Measurements from ENCODE around the gene CYP4Z1.
"Not testable (repeated sequence)": the region's sequence is repeated elsewhere in the genome, so short reads cannot be mapped to it uniquely, and the experiment has no call there.

The CYP4Z1 gene

DNA sequence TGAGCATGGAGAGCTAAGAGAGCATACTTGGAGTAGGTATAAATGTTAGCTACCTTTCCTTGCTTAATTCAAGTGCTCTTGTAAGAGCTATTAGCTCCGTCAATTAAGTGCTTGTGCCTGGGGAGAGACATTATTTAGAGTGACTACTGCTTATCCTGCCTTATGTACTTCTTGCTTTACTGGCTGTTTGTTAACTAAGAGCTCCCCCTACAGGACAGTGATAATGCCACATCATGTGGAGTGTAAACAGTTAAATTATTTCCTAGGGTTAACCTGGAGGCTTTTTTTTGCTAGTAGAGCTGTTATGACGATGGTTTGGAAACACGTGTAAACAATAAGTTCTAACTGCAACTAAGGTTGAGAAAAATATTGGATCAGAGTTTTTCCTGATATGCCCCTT is 24.4 kb downstream of the CYP4Z1 start:
- not testable (repeated sequence) for H3F3A ChIP-seq (ENCODE audit: insufficient read depth); H4K20me1 ChIP-seq (ENCODE audit: low read depth, low read length); H3K27me3 ChIP-seq (ENCODE audit: low read length); H3K9ac ChIP-seq (ENCODE audit: low read length); H3K9me2 ChIP-seq (replicated peaks; ENCODE audit: insufficient read depth, low read length); H2AFZ ChIP-seq (ENCODE audit: low read depth, low read length, severe bottlenecking); H3K27ac ChIP-seq (ENCODE audit: low read depth, low read length); H3K4me3 ChIP-seq (ENCODE audit: insufficient read depth, low read length, poor library complexity, severe bottlenecking); H3K36me3 ChIP-seq (ENCODE audit: low read length); H3K4me2 ChIP-seq (ENCODE audit: low read depth, low read length, poor library complexity, severe bottlenecking); H3K79me2 ChIP-seq (ENCODE audit: insufficient read depth, low read length); H3K9me3 ChIP-seq (ENCODE audit: insufficient read depth, low read length)

DNA sequence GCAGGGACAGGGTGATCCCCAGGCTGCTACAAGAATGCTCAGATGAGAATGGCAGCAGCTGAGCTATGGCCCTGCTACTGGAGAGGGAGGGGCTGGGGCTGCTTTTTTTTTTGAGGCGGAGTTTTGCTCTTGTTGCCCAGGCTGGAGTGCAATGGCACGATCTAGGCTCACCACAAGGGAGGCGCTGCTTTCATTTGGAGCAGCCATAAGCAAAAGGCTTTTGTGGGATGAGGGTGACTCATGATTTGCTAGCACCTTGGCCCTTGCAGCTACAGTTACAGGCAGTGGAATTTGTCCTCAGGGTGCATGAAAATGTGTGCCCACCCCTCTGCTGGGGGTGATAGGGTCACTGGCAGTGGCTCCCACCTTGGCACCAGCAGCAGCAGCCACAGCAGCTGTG is 37.8 kb downstream of the CYP4Z1 start:
- Histone ChIP-seq H2AFZ (ENCODE audit: low read depth, low read length, severe bottlenecking) (no peak overlapping the region), H3K36me3 (ENCODE audit: low read length) (no peaks in the 10 kb centered on the region), H3F3A (ENCODE audit: insufficient read depth) (no peaks in the 10 kb centered on the region), H3K27me3 (ENCODE audit: low read length) (no peaks in the 10 kb centered on the region), H3K27ac (ENCODE audit: low read depth, low read length) (no peak overlapping the region), H3K9ac (ENCODE audit: low read length) (no peak overlapping the region), H3K4me3 (ENCODE audit: insufficient read depth, low read length, poor library complexity, severe bottlenecking) (no peak overlapping the region), H3K4me2 (ENCODE audit: low read depth, low read length, poor library complexity, severe bottlenecking) (no peak overlapping the region), H4K20me1 (ENCODE audit: low read depth, low read length) (no peaks in the 10 kb centered on the region), H3K79me2 (ENCODE audit: insufficient read depth, low read length) (no peaks in the 10 kb centered on the region), H3K9me3 (ENCODE audit: insufficient read depth, low read length) (peaks cover 4% of the 10 kb centered on the region; the same call in 1 of the 2 replicates), H3K9me2 (replicated peaks; ENCODE audit: insufficient read depth, low read length) (no peaks in the 10 kb centered on the region)
- TF ChIP-seq, protein P1, sequence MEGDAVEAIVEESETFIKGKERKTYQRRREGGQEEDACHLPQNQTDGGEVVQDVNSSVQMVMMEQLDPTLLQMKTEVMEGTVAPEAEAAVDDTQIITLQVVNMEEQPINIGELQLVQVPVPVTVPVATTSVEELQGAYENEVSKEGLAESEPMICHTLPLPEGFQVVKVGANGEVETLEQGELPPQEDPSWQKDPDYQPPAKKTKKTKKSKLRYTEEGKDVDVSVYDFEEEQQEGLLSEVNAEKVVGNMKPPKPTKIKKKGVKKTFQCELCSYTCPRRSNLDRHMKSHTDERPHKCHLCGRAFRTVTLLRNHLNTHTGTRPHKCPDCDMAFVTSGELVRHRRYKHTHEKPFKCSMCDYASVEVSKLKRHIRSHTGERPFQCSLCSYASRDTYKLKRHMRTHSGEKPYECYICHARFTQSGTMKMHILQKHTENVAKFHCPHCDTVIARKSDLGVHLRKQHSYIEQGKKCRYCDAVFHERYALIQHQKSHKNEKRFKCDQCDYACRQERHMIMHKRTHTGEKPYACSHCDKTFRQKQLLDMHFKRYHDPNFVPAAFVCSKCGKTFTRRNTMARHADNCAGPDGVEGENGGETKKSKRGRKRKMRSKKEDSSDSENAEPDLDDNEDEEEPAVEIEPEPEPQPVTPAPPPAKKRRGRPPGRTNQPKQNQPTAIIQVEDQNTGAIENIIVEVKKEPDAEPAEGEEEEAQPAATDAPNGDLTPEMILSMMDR (IDR thresholded peaks at IDR 0.05; ENCODE audit: insufficient read depth, low read length, poor library complexity, severe bottlenecking), result no peak
- TF ChIP-seq EZH2phosphoT487 (conservative IDR thresholded peaks at IDR 0.05; ENCODE audit: low read length), result no peak

DNA sequence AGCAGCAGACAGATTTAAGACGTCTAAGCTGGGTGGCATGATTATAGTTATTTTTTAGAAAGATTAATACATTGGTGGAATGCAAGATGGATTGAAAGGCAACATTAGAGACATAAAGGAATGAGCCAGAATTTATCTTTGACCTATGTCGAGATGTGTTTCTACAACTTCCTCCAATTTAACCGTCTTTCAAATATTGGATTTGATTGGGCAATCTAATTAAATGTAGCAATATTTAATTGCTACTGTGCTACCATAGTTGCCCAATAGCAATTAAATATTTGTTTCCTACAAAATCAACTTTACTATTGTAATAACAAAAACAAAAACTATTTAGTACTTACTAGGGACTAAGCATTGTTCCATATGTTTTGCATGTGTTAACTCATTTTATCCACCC is 39.8 kb downstream of the CYP4Z1 start:
- Histone ChIP-seq H3K4me2 (ENCODE audit: low read depth, low read length, poor library complexity, severe bottlenecking) (no peak overlapping the region), H3K27me3 (ENCODE audit: low read length) (no peaks in the 10 kb centered on the region)

DNA sequence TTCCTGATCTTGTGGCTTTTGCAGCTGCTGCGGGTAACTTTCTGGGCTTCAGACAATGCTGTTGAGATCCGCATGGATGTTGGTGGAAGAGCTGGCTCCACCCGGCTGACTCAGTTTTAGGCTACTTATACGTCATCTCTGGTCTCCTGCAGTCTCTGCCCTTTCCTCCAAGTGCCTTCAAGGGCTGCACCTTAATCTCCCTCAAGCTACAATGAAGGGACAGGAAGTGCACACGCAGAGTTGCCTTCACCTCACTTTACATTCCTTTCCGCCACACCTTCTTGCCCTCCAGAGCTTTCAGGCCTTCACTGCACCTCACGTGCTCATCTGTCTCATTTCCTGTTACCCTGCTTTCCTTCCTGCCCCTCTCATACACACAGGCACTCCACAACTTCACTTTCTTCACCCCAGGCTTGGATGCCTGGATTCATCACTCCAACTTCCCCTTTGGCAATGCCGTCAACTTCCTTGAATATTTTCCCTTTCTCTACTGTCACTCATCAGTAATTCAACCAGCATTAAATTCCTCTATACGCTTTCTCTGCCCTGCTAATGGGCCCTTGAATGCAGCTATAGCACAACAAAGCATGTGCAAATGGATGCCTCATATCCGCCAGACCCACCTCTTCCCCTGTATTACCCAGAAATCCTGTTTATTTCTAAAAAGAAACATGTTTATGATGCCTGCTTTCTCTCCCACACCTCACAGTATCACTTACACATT is 41.0 kb downstream of the CYP4Z1 start:
- not testable (repeated sequence) for H3K36me3 ChIP-seq (ENCODE audit: low read length); H3K9me2 ChIP-seq (replicated peaks; ENCODE audit: insufficient read depth, low read length); H3K4me3 ChIP-seq (ENCODE audit: insufficient read depth, low read length, poor library complexity, severe bottlenecking); H3K27me3 ChIP-seq (ENCODE audit: low read length); H2AFZ ChIP-seq (ENCODE audit: low read depth, low read length, severe bottlenecking); H3K4me2 ChIP-seq (ENCODE audit: low read depth, low read length, poor library complexity, severe bottlenecking); H3K9ac ChIP-seq (ENCODE audit: low read length); H3K9me3 ChIP-seq (ENCODE audit: insufficient read depth, low read length); H4K20me1 ChIP-seq (ENCODE audit: low read depth, low read length); H3F3A ChIP-seq (ENCODE audit: insufficient read depth); H3K79me2 ChIP-seq (ENCODE audit: insufficient read depth, low read length); H3K27ac ChIP-seq (ENCODE audit: low read depth, low read length)

More for the DNA sequence above, 39.8 kb downstream of the CYP4Z1 start:
- no peaks in the 10 kb centered on the region for H3F3A ChIP-seq (ENCODE audit: insufficient read depth)
- peaks cover 4% of the 10 kb centered on the region; the same call in 1 of the 2 replicates for H3K9me3 ChIP-seq (ENCODE audit: insufficient read depth, low read length)
- H3K4me3 ChIP-seq (ENCODE audit: insufficient read depth, low read length, poor library complexity, severe bottlenecking), result no peak overlapping the region
- H3K79me2 ChIP-seq (ENCODE audit: insufficient read depth, low read length), result no peaks in the 10 kb centered on the region
- H4K20me1 ChIP-seq (ENCODE audit: low read depth, low read length), result no peaks in the 10 kb centered on the region
- no peaks in the 10 kb centered on the region for H3K36me3 ChIP-seq (ENCODE audit: low read length)
- TF ChIP-seq, protein P1 (IDR thresholded peaks at IDR 0.05; ENCODE audit: insufficient read depth, low read length, poor library complexity, severe bottlenecking), result no peak
- no peak for TF ChIP-seq EZH2phosphoT487 (conservative IDR thresholded peaks at IDR 0.05; ENCODE audit: low read length)
- no peaks in the 10 kb centered on the region for H3K9me2 ChIP-seq (replicated peaks; ENCODE audit: insufficient read depth, low read length)
- H3K27ac ChIP-seq (ENCODE audit: low read depth, low read length), result no peak overlapping the region
- H2AFZ ChIP-seq (ENCODE audit: low read depth, low read length, severe bottlenecking), result no peak overlapping the region
- no peak overlapping the region for H3K9ac ChIP-seq (ENCODE audit: low read length)

DNA sequence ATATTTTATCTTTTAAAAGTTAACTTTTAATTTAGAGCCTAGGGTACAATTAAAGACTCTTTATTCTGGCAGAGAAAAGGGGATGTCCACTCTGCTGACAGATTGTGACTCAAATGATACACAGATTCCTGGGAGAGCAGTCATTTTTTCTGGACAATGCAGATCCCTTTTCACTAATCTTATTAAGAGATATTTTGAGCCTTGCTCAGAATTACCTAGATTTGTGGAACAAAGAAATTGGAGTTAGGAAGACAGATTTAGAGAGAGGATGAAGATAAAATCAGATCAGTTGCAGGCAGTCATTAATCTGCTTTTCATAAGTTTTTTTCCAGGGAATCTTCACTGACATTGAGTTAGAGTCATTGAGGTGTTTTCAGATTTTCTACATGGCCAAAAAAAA is 42.5 kb downstream of the CYP4Z1 start:
- H3K79me2 ChIP-seq (ENCODE audit: insufficient read depth, low read length); H3K4me3 ChIP-seq (ENCODE audit: insufficient read depth, low read length, poor library complexity, severe bottlenecking); H3K27ac ChIP-seq (ENCODE audit: low read depth, low read length); H2AFZ ChIP-seq (ENCODE audit: low read depth, low read length, severe bottlenecking); H4K20me1 ChIP-seq (ENCODE audit: low read depth, low read length); H3K9me3 ChIP-seq (ENCODE audit: insufficient read depth, low read length); H3K9ac ChIP-seq (ENCODE audit: low read length); H3K36me3 ChIP-seq (ENCODE audit: low read length); H3K4me2 ChIP-seq (ENCODE audit: low read depth, low read length, poor library complexity, severe bottlenecking); H3K9me2 ChIP-seq (replicated peaks; ENCODE audit: insufficient read depth, low read length); H3F3A ChIP-seq (ENCODE audit: insufficient read depth); H3K27me3 ChIP-seq (ENCODE audit: low read length): not testable (repeated sequence)

Measured in SU-DHL-6 (cell line).